Progenitor cell of endocrine pancreas (in vitro differentiated cells): ENCODE measurements around the gene CEBPZOS. TPM values are rescaled to one million over a fixed set of nuclear protein-coding genes. Genes with fewer than 3 reads are reported as not detected.
"Not testable (repeated sequence)": the region's sequence is repeated elsewhere in the genome, so short reads cannot be mapped to it uniquely, and the experiment has no call there.

Experiments
- DNase-seq: peaks from one replicate; pipeline ENCODE4 v3.0.0; 2021; ENCODE audit warnings: low spot score; ENCODE audit not compliant: unreplicated experiment
- H3K27ac Mint-ChIP-seq: 2 replicates; pipeline ENCODE4 v1.8.0; 2021; ENCODE audit warnings: mild to moderate bottlenecking, moderate library complexity, mixed read lengths
- H3K27me3 Mint-ChIP-seq: 2 replicates; pipeline ENCODE4 v1.8.0; 2021; ENCODE audit warnings: mixed read lengths
- H3K36me3 Mint-ChIP-seq: 2 replicates; pipeline ENCODE4 v1.8.0; 2022; ENCODE audit warnings: mixed read lengths; ENCODE audit not compliant: insufficient read depth
- H3K4me1 Mint-ChIP-seq: 2 replicates; pipeline ENCODE4 v1.8.0; 2021; ENCODE audit warnings: low read depth, mixed read lengths
- H3K4me3 Mint-ChIP-seq: 2 replicates; pipeline ENCODE4 v1.8.0; 2021; ENCODE audit warnings: low read depth, mild to moderate bottlenecking, moderate library complexity, mixed read lengths
- H3K9me3 Mint-ChIP-seq: 2 replicates; pipeline ENCODE4 v1.8.0; 2021; ENCODE audit warnings: low read depth, mixed read lengths
- total RNA-seq: library from RNA; stranded (reverse); gene quantifications from 2 replicates; pipeline ENCODE4 v1.2.1, GENCODE V29; 2021
- TF ChIP-seq, protein P1 (sequence below): fragments of 200-600 bp; sonication (generic); IDR thresholded peaks from one replicate; pipeline ENCODE4 v1.5.0; 2021; ENCODE audit warnings: antibody characterized with exemption, mild to moderate bottlenecking; ENCODE audit not compliant: unreplicated experiment

The CEBPZOS gene
- total RNA-seq, 1 donor from 2014 or later = 0.84 TPM

DNA sequence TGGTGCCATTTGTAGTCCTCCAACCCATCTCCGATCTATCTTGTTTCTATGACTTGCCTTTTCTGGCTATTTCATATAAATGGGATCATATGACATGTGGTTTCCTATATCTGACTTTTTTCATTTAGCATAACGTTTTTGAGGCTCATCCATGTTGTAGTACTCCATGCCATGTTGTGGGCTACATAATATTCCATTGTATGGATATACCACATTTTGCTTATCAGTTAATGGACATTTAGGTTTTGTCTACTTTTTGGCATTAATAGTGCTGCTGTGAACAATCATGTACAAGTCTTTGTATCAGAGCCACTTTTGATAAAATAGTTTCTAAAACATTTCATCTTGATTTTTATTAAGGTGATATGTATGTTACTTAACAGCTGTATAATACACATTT, 7.4 kb downstream of the CEBPZOS start:
- H3K36me3 Mint-ChIP-seq = peaks cover 54% of the 10 kb centered on the region
- no peaks in the 10 kb centered on the region for H3K4me1 Mint-ChIP-seq
- TF ChIP-seq, protein P1, sequence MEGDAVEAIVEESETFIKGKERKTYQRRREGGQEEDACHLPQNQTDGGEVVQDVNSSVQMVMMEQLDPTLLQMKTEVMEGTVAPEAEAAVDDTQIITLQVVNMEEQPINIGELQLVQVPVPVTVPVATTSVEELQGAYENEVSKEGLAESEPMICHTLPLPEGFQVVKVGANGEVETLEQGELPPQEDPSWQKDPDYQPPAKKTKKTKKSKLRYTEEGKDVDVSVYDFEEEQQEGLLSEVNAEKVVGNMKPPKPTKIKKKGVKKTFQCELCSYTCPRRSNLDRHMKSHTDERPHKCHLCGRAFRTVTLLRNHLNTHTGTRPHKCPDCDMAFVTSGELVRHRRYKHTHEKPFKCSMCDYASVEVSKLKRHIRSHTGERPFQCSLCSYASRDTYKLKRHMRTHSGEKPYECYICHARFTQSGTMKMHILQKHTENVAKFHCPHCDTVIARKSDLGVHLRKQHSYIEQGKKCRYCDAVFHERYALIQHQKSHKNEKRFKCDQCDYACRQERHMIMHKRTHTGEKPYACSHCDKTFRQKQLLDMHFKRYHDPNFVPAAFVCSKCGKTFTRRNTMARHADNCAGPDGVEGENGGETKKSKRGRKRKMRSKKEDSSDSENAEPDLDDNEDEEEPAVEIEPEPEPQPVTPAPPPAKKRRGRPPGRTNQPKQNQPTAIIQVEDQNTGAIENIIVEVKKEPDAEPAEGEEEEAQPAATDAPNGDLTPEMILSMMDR = no peak
- no peak for DNase-seq
- no peaks in the 10 kb centered on the region for H3K27me3 Mint-ChIP-seq
- no peak overlapping the region for H3K4me3 Mint-ChIP-seq
- H3K27ac Mint-ChIP-seq = no peak overlapping the region
- H3K9me3 Mint-ChIP-seq = peaks cover 8% of the 10 kb centered on the region

DNA sequence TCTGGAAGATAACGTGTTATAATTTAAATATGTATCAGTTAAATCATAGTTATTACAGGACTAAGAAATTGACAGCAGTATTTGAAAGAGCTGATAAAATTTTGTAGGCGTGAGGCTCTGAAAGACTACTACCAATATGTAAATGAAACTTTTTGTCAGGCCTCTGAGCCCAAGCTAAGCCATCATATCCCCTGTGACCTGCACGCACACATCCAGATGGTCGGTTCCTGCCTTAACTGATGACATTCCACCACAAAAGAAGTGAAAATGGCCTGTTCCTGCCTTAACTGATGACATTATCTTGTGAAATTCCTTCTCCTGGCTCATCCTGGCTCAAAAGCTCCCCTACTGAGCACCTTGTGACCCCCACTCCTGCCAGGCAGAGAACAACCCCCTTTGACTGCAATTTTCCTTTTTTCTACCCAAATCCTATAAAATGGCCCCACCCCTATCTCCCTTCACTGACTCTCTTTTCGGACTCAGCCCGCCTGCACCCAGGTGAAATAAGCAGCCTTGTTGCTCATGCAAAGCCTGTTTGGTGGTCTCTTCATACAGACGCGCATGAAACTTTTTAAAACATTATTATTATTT, 8.9 kb downstream of the CEBPZOS start:
- H3K36me3 Mint-ChIP-seq = peaks cover 69% of the 10 kb centered on the region
- not testable (repeated sequence) for DNase-seq, H3K27me3 Mint-ChIP-seq, H3K4me1 Mint-ChIP-seq, H3K4me3 Mint-ChIP-seq
- H3K27ac Mint-ChIP-seq = peak overlapping the region; percentile 81
- H3K9me3 Mint-ChIP-seq = peaks cover 16% of the 10 kb centered on the region

DNA sequence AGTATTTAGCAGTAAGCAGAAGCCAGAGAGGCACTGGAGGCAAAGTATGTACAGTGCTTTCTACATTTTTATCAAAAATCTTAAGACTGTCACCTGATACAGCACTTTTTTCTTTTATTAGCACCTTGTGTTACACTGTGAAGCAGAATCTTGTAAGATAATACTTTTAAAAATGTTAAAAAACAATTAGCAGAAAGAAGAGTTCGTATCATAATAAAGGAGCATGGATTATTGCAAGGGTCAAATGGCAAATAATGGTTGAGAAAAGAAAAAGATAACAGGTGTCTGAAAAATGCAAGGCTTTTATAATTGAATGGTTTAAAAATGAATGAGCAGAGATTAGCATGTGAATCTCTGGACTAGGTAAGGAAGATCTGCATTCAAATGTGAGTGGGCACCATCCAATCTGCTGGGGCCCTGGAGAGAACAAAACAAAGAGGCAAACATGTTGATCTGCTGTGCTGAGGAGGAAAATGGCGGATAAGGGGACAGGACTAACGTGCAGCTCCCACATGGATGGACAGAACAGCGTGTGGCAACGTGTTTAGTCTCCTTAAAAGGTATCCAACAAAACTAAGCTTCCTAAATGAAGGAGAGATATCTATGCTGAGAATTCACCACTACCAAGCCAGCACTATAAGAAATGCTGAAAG, 9.5 kb downstream of the CEBPZOS start:
- DNase-seq = no peak
- peaks cover 74% of the 10 kb centered on the region for H3K36me3 Mint-ChIP-seq
- peak overlapping the region; percentile 71 for H3K27ac Mint-ChIP-seq
- no peak overlapping the region for H3K4me3 Mint-ChIP-seq
- H3K27me3 Mint-ChIP-seq = no peaks in the 10 kb centered on the region
- H3K4me1 Mint-ChIP-seq = no peaks in the 10 kb centered on the region
- peaks cover 16% of the 10 kb centered on the region for H3K9me3 Mint-ChIP-seq
- TF ChIP-seq, protein P1 = no peak

DNA sequence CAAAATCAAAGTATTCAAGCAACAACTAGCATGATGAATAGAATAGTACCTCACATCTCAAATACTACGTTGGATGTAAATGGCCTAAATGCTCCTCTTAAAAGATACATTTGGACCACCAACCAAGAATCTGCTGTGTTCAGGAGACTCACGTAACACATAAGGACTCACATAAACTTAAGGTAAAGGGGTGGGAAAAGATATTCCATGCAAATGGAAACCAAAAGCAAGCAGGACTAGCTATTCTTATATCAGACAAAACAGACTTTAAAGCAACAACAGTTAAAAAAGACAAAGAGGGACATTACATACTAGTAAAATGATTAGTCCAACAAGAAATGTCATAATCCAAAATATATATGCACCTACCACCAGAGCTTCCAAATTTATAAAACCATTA, 10.5 kb downstream of the CEBPZOS start:
- Mint-ChIP-seq H3K9me3 (peaks cover 16% of the 10 kb centered on the region), H3K36me3 (peaks cover 80% of the 10 kb centered on the region)
- DNase-seq, H3K27ac Mint-ChIP-seq, H3K27me3 Mint-ChIP-seq, H3K4me3 Mint-ChIP-seq, H3K4me1 Mint-ChIP-seq: not testable (repeated sequence)

DNA sequence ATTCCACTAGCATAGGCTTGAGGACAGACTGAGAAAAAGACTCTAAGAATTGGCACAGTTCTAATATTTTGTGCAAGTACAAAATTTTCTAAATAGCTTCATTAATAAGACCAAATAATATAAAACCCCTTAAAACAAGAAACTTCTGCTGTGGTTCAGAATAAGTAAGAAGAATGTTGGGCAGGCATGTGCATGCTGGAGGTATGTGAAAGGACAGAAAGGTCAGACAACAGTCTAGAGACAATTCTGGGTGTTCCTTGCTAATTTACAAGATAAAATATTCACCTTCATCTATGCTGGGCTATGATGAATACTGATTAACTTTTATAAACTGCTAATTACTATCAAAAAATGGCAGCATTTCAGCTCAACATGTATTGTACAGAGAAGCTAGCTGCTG, 14.9 kb downstream of the CEBPZOS start:
- peaks cover 13% of the 10 kb centered on the region for H3K9me3 Mint-ChIP-seq
- no peak for DNase-seq
- H3K4me1 Mint-ChIP-seq = no peaks in the 10 kb centered on the region
- H3K27ac Mint-ChIP-seq = no peak overlapping the region
- no peaks in the 10 kb centered on the region for H3K27me3 Mint-ChIP-seq
- H3K36me3 Mint-ChIP-seq = peaks cover 61% of the 10 kb centered on the region
- no peak overlapping the region for H3K4me3 Mint-ChIP-seq
- TF ChIP-seq, protein P1 = no peak

DNA sequence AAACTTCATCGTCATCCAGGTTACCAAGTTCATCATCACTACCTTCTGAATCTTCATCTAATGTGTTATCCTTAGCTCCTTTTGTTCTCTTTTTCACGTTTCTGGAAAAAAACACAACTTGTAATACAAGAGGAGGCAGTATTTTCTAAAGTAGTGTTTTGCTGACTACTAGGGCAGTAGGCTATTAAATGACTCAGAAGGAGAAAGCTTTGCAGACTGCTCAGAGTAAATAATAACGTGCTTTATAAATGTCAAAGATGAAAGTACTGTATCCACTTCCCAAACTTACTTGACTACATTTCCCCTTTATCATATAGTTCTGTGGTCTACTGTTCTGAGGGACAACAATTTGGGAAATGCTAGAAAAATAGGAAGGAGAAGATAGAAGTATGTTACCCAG, 15.6 kb downstream of the CEBPZOS start:
- TF ChIP-seq, protein P1 = no peak
- H3K9me3 Mint-ChIP-seq = peaks cover 13% of the 10 kb centered on the region
- no peak overlapping the region for H3K4me3 Mint-ChIP-seq
- no peaks in the 10 kb centered on the region for H3K27me3 Mint-ChIP-seq
- H3K36me3 Mint-ChIP-seq = peaks cover 60% of the 10 kb centered on the region
- no peak for DNase-seq
- no peaks in the 10 kb centered on the region for H3K4me1 Mint-ChIP-seq
- H3K27ac Mint-ChIP-seq = no peak overlapping the region
